H1 (cell line): ENCODE data around the gene CST7.

ENCODE experiments used
- ATF2 ChIP-seq: IDR thresholded peaks from 2 replicates; pipeline ENCODE4 v1.6.1; 2012; ENCODE audit warnings: low read length, inconsistent platforms
- BACH1 ChIP-seq: IDR thresholded peaks from 2 replicates; pipeline ENCODE4 v1.6.1; 2012; ENCODE audit warnings: low read length, improper control_type of control experiment
- CTCF ChIP-seq, 3 experiments: IDR thresholded peaks; 1 replicate in 2 of 3; 2 replicates in 1 of 3; pipeline versions ENCODE4 v1.5.1 to v1.6.1; 2011; ENCODE audit warnings: low read length in 3 of 3, mild to moderate bottlenecking in 3 of 3, inconsistent platforms in 2 of 3, low read depth in 1 of 3, moderate library complexity in 1 of 3; ENCODE audit not compliant: insufficient read depth in 1 of 3; ENCODE audit errors: control extremely low read depth in 1 of 3
- EZH2 ChIP-seq: fragments of 200-600 bp; sonication (generic); IDR thresholded peaks from 2 replicates; pipeline ENCODE4 v1.7.1; 2012; ENCODE audit warnings: low read depth, mild to moderate bottlenecking, moderate library complexity, low read length, inconsistent platforms; ENCODE audit not compliant: severe bottlenecking
- HDAC2 ChIP-seq, 2 experiments: fragments of 300-600 bp in 1 of 2; sonication (generic) in 1 of 2; IDR thresholded peaks; 2 replicates each; pipeline ENCODE4 v1.6.1; 2011 to 2012; ENCODE audit warnings: low read depth in 2 of 2, low read length in 2 of 2, mild to moderate bottlenecking in 2 of 2, moderate library complexity in 2 of 2, borderline replicate concordance in 1 of 2, inconsistent platforms in 1 of 2
- NRF1 ChIP-seq: IDR thresholded peaks from 2 replicates; pipeline ENCODE4 v1.6.1; 2011; ENCODE audit warnings: mild to moderate bottlenecking, low read depth, low read length, improper control_type of control experiment
- RXRA ChIP-seq: IDR thresholded peaks from 2 replicates; pipeline ENCODE4 v1.6.1; 2011; ENCODE audit warnings: low read depth, mild to moderate bottlenecking, low read length, moderate library complexity; ENCODE audit not compliant: insufficient read depth
- TAF1 ChIP-seq: IDR thresholded peaks from 2 replicates; pipeline ENCODE4 v1.6.1; 2011; ENCODE audit warnings: mild to moderate bottlenecking, low read depth, low read length

DNA sequence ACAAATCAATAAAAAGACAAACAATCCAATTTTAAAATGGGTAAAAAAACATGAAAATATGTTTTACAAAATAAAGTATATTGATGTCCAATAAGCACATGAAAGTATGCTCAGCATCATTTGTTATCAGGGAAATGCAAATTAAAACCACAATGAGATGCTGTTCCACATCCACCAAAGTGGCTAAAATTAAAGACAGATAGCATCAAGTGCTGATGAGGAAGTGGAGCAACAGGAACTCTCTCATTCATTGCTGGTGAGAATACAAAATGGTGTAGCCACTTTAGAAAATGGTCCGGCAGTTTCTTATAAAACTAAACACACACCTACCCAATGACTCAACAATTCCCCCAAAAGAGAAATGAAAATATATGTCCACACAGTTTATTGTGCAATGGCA is 42.3 kb upstream of the CST7 start:
- TF ChIP-seq CTCF (IDR thresholded peaks at IDR 0.05; ENCODE audit: control extremely low read depth in 1 of 3, insufficient read depth in 1 of 3, low read depth in 1 of 3, low read length in 3 of 3): no peak
- no peak for TF ChIP-seq BACH1
- TF ChIP-seq RXRA: no peak
- no peak for TF ChIP-seq HDAC2 (IDR thresholded peaks at IDR 0.05; ENCODE audit: borderline replicate concordance in 1 of 2, low read depth in 2 of 2, low read length in 2 of 2)
- TF ChIP-seq ATF2: no peak
- no peak for TF ChIP-seq EZH2
- TF ChIP-seq NRF1: no peak
- no peak for TF ChIP-seq TAF1
